KMS-11 (cell line): ENCODE data around the gene PRPF18.

Source experiments
- H2AFZ ChIP-seq: fragments of 200-600 bp; sonication (generic); 2 replicates; pipeline ENCODE4 v1.6.1; 2016; ENCODE audit warnings: antibody characterized with exemption, mixed run types, low read depth
- H3K27ac ChIP-seq: fragments of 200-600 bp; sonication (generic); 2 replicates; pipeline ENCODE4 v1.6.1; 2016; ENCODE audit warnings: mild to moderate bottlenecking, mixed run types
- H3K27me3 ChIP-seq: fragments of 200-600 bp; sonication (generic); 2 replicates; pipeline ENCODE4 v1.6.1; 2017; ENCODE audit warnings: mild to moderate bottlenecking, low read depth, mixed run types, moderate library complexity; ENCODE audit not compliant: insufficient read depth
- H3K36me3 ChIP-seq: fragments of 200-600 bp; sonication (generic); 2 replicates; pipeline ENCODE4 v1.6.1; 2017; ENCODE audit warnings: mild to moderate bottlenecking, mixed run types; ENCODE audit not compliant: insufficient read depth
- H3K4me1 ChIP-seq: fragments of 200-600 bp; sonication (generic); 2 replicates; pipeline ENCODE4 v1.6.1; 2016; ENCODE audit warnings: mild to moderate bottlenecking, low read depth, mixed run types; ENCODE audit not compliant: poor library complexity, severe bottlenecking
- H3K4me2 ChIP-seq: fragments of 200-600 bp; sonication (generic); 2 replicates; pipeline ENCODE4 v1.7.0; 2016; ENCODE audit warnings: mild to moderate bottlenecking, mixed run types
- H3K4me3 ChIP-seq: fragments of 200-600 bp; sonication (generic); IDR thresholded peaks from 2 replicates; pipeline ENCODE4 v1.6.1; 2017; ENCODE audit warnings: low read depth, low read length, mixed read lengths; ENCODE audit not compliant: insufficient read depth
- H3K79me2 ChIP-seq: fragments of 200-600 bp; sonication (generic); 2 replicates; pipeline ENCODE4 v1.6.1; 2016; ENCODE audit warnings: low read depth, mixed run types; ENCODE audit not compliant: insufficient read depth
- H3K9ac ChIP-seq: fragments of 200-600 bp; sonication (generic); 2 replicates; pipeline ENCODE4 v1.6.1; 2016; ENCODE audit warnings: mild to moderate bottlenecking, mixed run types
- H4K20me1 ChIP-seq: fragments of 200-600 bp; sonication (generic); 2 replicates; pipeline ENCODE4 v1.6.1; 2016; ENCODE audit warnings: mild to moderate bottlenecking, mixed run types; ENCODE audit not compliant: insufficient read depth
- CTCF ChIP-seq: fragments of 200-600 bp; sonication (generic); conservative IDR thresholded peaks from 2 replicates; pipeline ENCODE4 v1.6.1; 2017; ENCODE audit warnings: low read depth, mild to moderate bottlenecking, antibody characterized with exemption, low read length, moderate library complexity, mixed read lengths

The PRPF18 gene

GRCh38 chr10:13672548-13672947, 85.8 kb downstream of the PRPF18 start:
- Histone ChIP-seq H3K4me1 (no peaks in the 10 kb centered on the region), H4K20me1 (no peaks in the 10 kb centered on the region), H3K9ac (no peak overlapping the region), H3K79me2 (no peaks in the 10 kb centered on the region), H3K4me3 (no peak overlapping the region), H3K4me2 (no peak overlapping the region), H2AFZ (no peak overlapping the region), H3K27ac (no peak overlapping the region), H3K36me3 (no peaks in the 10 kb centered on the region), H3K27me3 (no peaks in the 10 kb centered on the region)
- TF ChIP-seq CTCF: no peak

DNA sequence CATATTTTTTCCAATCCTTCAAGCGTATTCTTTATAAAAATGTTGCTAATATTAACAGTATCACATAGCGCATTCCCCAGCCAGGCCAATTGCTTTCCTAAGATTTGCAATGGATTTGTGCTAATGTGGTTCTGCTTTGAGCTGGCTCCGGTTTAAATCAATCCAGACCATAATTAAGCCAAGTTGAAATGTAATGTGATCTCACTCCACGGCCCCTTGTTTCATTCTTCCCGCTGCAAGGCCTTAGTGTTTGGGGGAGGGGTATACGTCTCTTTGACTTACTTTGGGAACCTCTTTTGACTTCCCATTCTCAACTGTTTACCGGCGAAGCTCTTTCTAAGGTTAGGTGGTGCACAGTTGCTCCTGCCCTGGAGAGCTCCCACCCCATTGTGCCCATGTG, 86.4 kb downstream of the PRPF18 start:
- H3K4me1 ChIP-seq: no peaks in the 10 kb centered on the region
- no peak overlapping the region for H2AFZ ChIP-seq
- H3K36me3 ChIP-seq: no peaks in the 10 kb centered on the region
- H3K27ac ChIP-seq: no peak overlapping the region
- no peaks in the 10 kb centered on the region for H4K20me1 ChIP-seq
- no peaks in the 10 kb centered on the region for H3K79me2 ChIP-seq
- no peak overlapping the region for H3K4me3 ChIP-seq
- H3K4me2 ChIP-seq: no peak overlapping the region
- TF ChIP-seq CTCF: no peak
- no peak overlapping the region for H3K9ac ChIP-seq
- H3K27me3 ChIP-seq: no peaks in the 10 kb centered on the region

DNA sequence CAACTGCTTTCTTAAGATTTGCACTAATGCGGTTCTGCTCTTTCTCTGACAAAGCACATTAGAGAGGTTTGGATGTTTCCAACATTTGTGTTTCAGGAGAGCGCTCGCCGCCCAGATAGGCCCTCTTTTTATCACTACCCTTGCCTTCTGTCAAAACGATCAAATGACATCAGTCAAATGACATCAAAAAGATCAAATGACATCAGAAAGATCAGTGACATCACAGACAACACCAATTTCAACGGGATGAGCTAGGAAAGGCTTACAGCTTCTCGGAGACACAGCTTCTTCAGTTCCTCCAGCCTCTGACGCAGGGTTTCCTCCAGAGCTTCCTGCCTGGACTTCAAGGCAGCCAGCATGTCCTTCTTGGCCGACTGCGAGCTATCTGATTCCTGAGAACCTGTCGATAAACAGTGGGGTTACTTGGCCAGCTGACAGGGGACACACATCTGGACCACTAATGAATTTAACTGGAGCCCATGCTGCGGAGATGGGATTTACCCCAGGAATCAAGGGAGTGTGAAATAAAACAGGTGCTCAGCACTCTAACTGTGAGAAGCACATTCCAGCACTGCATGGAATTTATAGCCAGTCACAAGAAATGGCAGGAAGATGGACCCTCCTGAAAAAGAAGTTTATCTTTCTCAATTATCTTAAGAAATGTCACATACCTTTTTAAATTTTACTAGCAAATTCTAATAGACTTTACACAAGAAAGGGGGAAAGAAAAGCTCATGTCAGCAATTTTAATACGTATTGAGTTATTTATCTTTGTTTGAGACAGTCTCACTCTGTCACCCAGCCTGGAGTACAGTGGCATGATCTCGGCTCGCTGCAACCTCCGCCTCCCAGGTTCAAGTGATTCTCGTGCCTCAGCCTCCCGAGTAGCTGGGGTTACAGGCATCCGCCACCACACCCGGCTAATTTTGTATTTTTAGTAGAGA, 88.2 kb downstream of the PRPF18 start:
- no peak overlapping the region for H2AFZ ChIP-seq
- H4K20me1 ChIP-seq: no peaks in the 10 kb centered on the region
- no peaks in the 10 kb centered on the region for H3K36me3 ChIP-seq
- H3K79me2 ChIP-seq: no peaks in the 10 kb centered on the region
- H3K4me3 ChIP-seq: no peak overlapping the region
- no peaks in the 10 kb centered on the region for H3K4me1 ChIP-seq
- no peak overlapping the region for H3K4me2 ChIP-seq
- no peaks in the 10 kb centered on the region for H3K27me3 ChIP-seq
- TF ChIP-seq CTCF: no peak
- H3K27ac ChIP-seq: no peak overlapping the region
- H3K9ac ChIP-seq: no peak overlapping the region

DNA sequence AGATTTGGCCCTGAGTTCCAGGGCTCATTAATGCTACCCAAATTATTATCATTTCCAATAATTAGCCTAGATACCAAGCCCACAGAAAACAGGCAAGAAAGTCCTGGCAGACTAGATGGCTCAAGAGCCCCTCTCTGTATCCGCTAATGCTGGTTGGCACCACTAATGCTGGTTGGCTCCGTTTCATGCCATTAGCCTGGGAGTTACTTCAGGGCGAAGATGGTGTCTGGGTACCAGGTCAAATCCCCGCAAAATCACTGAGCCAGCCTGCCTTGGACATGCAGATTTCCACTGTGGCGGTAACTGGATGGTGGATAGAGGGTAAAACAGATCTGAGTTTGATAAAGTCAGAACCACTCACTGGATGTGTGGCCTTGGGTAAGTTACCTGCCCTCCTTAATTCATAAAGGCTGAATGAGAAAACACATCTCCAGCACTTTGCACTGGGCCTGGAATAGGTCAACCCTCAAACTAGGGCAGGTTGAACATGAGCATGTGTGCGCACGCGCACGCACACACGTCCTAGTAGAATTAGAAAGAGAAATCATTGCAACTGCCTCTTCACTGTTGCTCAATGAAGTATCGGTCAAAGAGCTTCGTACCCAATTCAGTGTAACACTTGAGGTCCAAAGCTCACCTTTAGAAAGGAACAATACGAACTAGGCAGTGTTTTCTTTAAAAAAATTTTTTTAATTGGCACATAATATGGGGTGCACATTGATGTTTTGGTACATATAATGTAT, 91.5 kb downstream of the PRPF18 start:
- no peak overlapping the region for H3K4me3 ChIP-seq
- H3K79me2 ChIP-seq: no peaks in the 10 kb centered on the region
- no peaks in the 10 kb centered on the region for H3K4me1 ChIP-seq
- no peaks in the 10 kb centered on the region for H3K27me3 ChIP-seq
- H3K36me3 ChIP-seq: no peaks in the 10 kb centered on the region
- H3K9ac ChIP-seq: no peak overlapping the region
- H3K4me2 ChIP-seq: no peak overlapping the region
- no peak overlapping the region for H2AFZ ChIP-seq
- no peaks in the 10 kb centered on the region for H4K20me1 ChIP-seq
- no peak overlapping the region for H3K27ac ChIP-seq
- no peak for TF ChIP-seq CTCF
